HCT116 (cell line): ENCODE results near the gene ZNF621. TPM values are rescaled to one million over a fixed set of nuclear protein-coding genes. Genes with fewer than 3 reads are reported as not detected.

ENCODE experiments used
- ATAC-seq: fragments of 200-7000 bp; cut with Tn5 transposase; 2 replicates; pipeline ENCODE4 v1.9.1; 2020; ENCODE audit warnings: mild to moderate bottlenecking, moderate library complexity
- BruUV-seq: library from RNA; stranded (reverse); fragments of 400-500 nt; replicated peaks from 2 replicates; lab custom pipeline; 2021; lab: Mats Ljungman, UMichigan
- CTCF ChIA-PET: fragments of 300-600 bp; sonication (Branson Sonifier 250); formaldehyde crosslinking; loops from one replicate; lab custom pipeline; 2021; ENCODE audit warnings: antibody characterized with exemption; lab: Charles Lee
- POLR2A ChIA-PET: fragments of 300-600, 350-600 bp; sonication (Branson Sonifier 250); formaldehyde crosslinking; loops from one replicate; lab custom pipeline; 2021; ENCODE audit warnings: antibody characterized with exemption; lab: Charles Lee
- RAD21 ChIA-PET, 2 experiments: fragments of 300-600 bp; sonication (Branson Sonifier 250); formaldehyde crosslinking; loops; one replicate each; lab custom pipeline; 2023; ENCODE audit warnings: low total read pairs in 2 of 2; ENCODE audit not compliant: uncharacterized antibody in 2 of 2, unreplicated experiment in 2 of 2, low non-redundant PET in 1 of 2; lab: Charles Lee
- DNase-seq: peaks from one replicate; pipeline ENCODE4 v3.0.0-alpha.2; 2010; ENCODE audit warnings: low read depth, low spot score
- H2AFZ ChIP-seq: fragments of 200-600 bp; shearing (Covaris generic), sonication (generic); 2 replicates; pipeline ENCODE4 v1.6.1; 2017; ENCODE audit warnings: low read depth, mixed run types, mixed read lengths, antibody characterized with exemption, low read length; ENCODE audit not compliant: poor library complexity, severe bottlenecking
- H3K27ac ChIP-seq: 2 replicates; pipeline ENCODE4 v1.5.1; 2012; ENCODE audit warnings: low read depth, low read length
- H3K27me3 ChIP-seq: fragments of 200-600 bp; sonication (generic); 2 replicates; pipeline ENCODE4 v1.6.1; 2016; ENCODE audit warnings: mixed run types, low read length, mixed read lengths; ENCODE audit not compliant: insufficient read depth
- H3K36me3 ChIP-seq, 2 experiments: fragments of 200-500 bp in 1 of 2; fragments of 200-600 bp in 1 of 2; sonication (Bioruptor generic) in 1 of 2; sonication (generic) in 1 of 2; 2 replicates each; pipeline versions ENCODE4 v1.5.1 to v1.6.1; 2014 to 2016; ENCODE audit warnings: low read length in 2 of 2, inconsistent platforms in 1 of 2, mixed read lengths in 1 of 2, mixed run types in 1 of 2; ENCODE audit not compliant: insufficient read depth in 2 of 2, control insufficient read depth in 1 of 2
- H3K4me1 ChIP-seq, 2 experiments: fragments of 200-600 bp in 1 of 2; sonication (generic) in 1 of 2; 2 replicates each; pipeline versions ENCODE4 v1.5.1 to v1.6.1; 2012 to 2017; ENCODE audit warnings: low read length in 2 of 2, inconsistent platforms in 1 of 2, mild to moderate bottlenecking in 1 of 2, mixed read lengths in 1 of 2, mixed run types in 1 of 2, moderate library complexity in 1 of 2; ENCODE audit not compliant: insufficient read depth in 2 of 2, control insufficient read depth in 1 of 2
- H3K4me2 ChIP-seq: fragments of 200-600 bp; sonication (generic); 2 replicates; pipeline ENCODE4 v1.6.1; 2017; ENCODE audit warnings: mixed run types, low read length, mixed read lengths
- H3K4me3 ChIP-seq, 2 experiments: fragments of 200-600 bp in 1 of 2; sonication (generic) in 1 of 2; replicated peaks in 1 of 2; 2 replicates each; pipeline ENCODE4 v1.5.1; 2011 to 2016; ENCODE audit warnings: low read length in 2 of 2, control low read depth in 1 of 2, low read depth in 1 of 2, mild to moderate bottlenecking in 1 of 2, mixed read lengths in 1 of 2, mixed run types in 1 of 2
- H3K79me2 ChIP-seq: fragments of 200-600 bp; sonication (generic); 2 replicates; pipeline ENCODE4 v1.6.1; 2017; ENCODE audit warnings: mild to moderate bottlenecking, mixed run types, low read length, moderate library complexity, mixed read lengths; ENCODE audit not compliant: insufficient read depth
- H3K9ac ChIP-seq: fragments of 200-600 bp; sonication (generic); 2 replicates; pipeline ENCODE4 v1.6.1; 2016; ENCODE audit warnings: low read length, mixed read lengths
- H3K9me2 ChIP-seq: fragments of 200-600 bp; sonication (generic), shearing (Covaris generic); 2 replicates; pipeline ENCODE4 v1.6.1; 2017; ENCODE audit warnings: mixed run types, mild to moderate bottlenecking, moderate library complexity; ENCODE audit not compliant: insufficient read depth
- H3K9me3 ChIP-seq, 2 experiments: fragments of 200-500 bp in 1 of 2; fragments of 200-600 bp in 1 of 2; sonication (Bioruptor generic) in 1 of 2; sonication (generic) in 1 of 2; 2 replicates each; pipeline ENCODE4 v1.6.1; 2014 to 2017; ENCODE audit warnings: low read length in 2 of 2, mixed read lengths in 2 of 2, inconsistent platforms in 1 of 2, low read depth in 1 of 2, mild to moderate bottlenecking in 1 of 2, mixed run types in 1 of 2, moderate library complexity in 1 of 2; ENCODE audit not compliant: control insufficient read depth in 1 of 2, insufficient read depth in 1 of 2
- H4K20me1 ChIP-seq: fragments of 200-600 bp; sonication (generic), shearing (Covaris generic); 2 replicates; pipeline ENCODE4 v1.6.1; 2017; ENCODE audit warnings: mixed run types, mild to moderate bottlenecking, moderate library complexity; ENCODE audit not compliant: insufficient read depth
- ATF3 ChIP-seq: IDR thresholded peaks from 2 replicates; pipeline ENCODE4 v1.6.1; 2012
- CTCF ChIP-seq, 3 experiments: fragments of 200-600 bp in 1 of 3; sonication (generic) in 1 of 3; IDR thresholded peaks in 2 of 3; conservative IDR thresholded peaks in 1 of 3; 2 replicates each; pipeline ENCODE4 v1.5.1; 2012 to 2017; ENCODE audit warnings: low read depth in 2 of 3, low read length in 2 of 3, antibody characterized with exemption in 1 of 3, borderline replicate concordance in 1 of 3, control low read depth in 1 of 3, mild to moderate bottlenecking in 1 of 3, mixed read lengths in 1 of 3, mixed run types in 1 of 3, moderate library complexity in 1 of 3; ENCODE audit not compliant: insufficient read depth in 1 of 3
- EZH2 ChIP-seq: fragments of 200-600 bp; sonication (generic); IDR thresholded peaks from 2 replicates; pipeline ENCODE4 v1.6.1; 2017; ENCODE audit warnings: antibody characterized with exemption, mixed run types
- RAD21 ChIP-seq: IDR thresholded peaks from 2 replicates; pipeline ENCODE4 v1.6.1; 2012; ENCODE audit warnings: low read depth, mild to moderate bottlenecking
- TCF7L2 ChIP-seq: IDR thresholded peaks from 2 replicates; pipeline ENCODE4 v1.7.0; 2011; ENCODE audit warnings: borderline replicate concordance, inconsistent platforms; ENCODE audit not compliant: insufficient read depth, insufficient read length; ENCODE audit errors: extremely low read depth
- intact Hi-C: fragments of 100-400 bp; cut with micrococcal nuclease; formaldehyde crosslinking; loops from 2 replicates; pipeline ENCODE4 v1.10.0; 2022
- total RNA-seq: library from RNA; stranded (reverse); gene quantifications from one replicate; pipeline ENCODE4 v1.2.1, GENCODE V29; 2021; ENCODE audit not compliant: unreplicated experiment

The ZNF621 gene
- total RNA-seq, 1 experiment from 2014 or later: 23.5 TPM

GRCh38 chr3:40521254-40521653 is 3.5 kb upstream of the ZNF621 start (continued):
- TF ChIP-seq CTCF (IDR thresholded peaks at IDR 0.05 in 2 of 3, conservative IDR thresholded peaks at IDR 0.05 in 1 of 3; ENCODE audit: borderline replicate concordance in 1 of 3, insufficient read depth in 1 of 3, low read depth in 2 of 3, low read length in 2 of 3) (no peak), RAD21 (no peak), ATF3 (no peak), EZH2 (no peak)

- no peaks in the 10 kb centered on the region for H3K9me3 ChIP-seq
- no peak overlapping the region for H2AFZ ChIP-seq
- H3K4me1 ChIP-seq: peaks cover 0 to 18% of the 10 kb centered on the region in 2 experiments; a peak in 1 of 4 replicates
- peak overlapping the region; percentile 80; the same call in 1 of the 2 replicates for H3K27ac ChIP-seq
- H3K9ac ChIP-seq: peak overlapping the region; percentile 88
- H3K9me2 ChIP-seq: no peaks in the 10 kb centered on the region
- intact Hi-C loops: loop anchor here (2.0 kb wide), 1 partner anchor 17 kb away; the partner anchor contains the start of gene ZNF620
- TF ChIP-seq TCF7L2: no peak
- 0 out of 4 replicates have a peak, but pooled peaks cover 3% of the 10 kb centered on the region in 2 experiments for H3K36me3 ChIP-seq
- ChIA-PET RAD21 (interaction anchor here in 1 of 2 experiments (0.8 kb wide), 1 partner anchor 18 kb away, joined by 3 read pairs; the partner anchor contains the start of gene ZNF620), POLR2A (interaction anchor here (0.7 to 4.2 kb wide), 4 partner anchors 10 to 1075 kb away, joined by 3 to 35 read pairs (median 6); partner anchors contain the start of genes RPL14 and ZNF620), CTCF (interaction anchor here (0.7 to 1.3 kb wide), 2 partner anchors 17 to 18 kb away, joined by 3 to 5 read pairs; partner anchors contain the start of gene ZNF620)
- H3K4me2 ChIP-seq: peak overlapping the region; percentile 90
- BruUV-seq: no TSS peak
- peaks cover 10% of the 10 kb centered on the region for H3K79me2 ChIP-seq
- DNase-seq (no peak), ATAC-seq (no peak)
- no peaks in the 10 kb centered on the region for H4K20me1 ChIP-seq
- peak overlapping the region; percentile 85 to 92 for H3K4me3 ChIP-seq
- H3K27me3 ChIP-seq: no peaks in the 10 kb centered on the region
Measured at GRCh38 chr3:40523781-40524180, 979 bp upstream of the ZNF621 start.
